A549 (cell line): Measurements from ENCODE around the gene WDR45.

Experiments used
- CTCF ChIP-seq: fragments of >200 bp; sonication (Bioruptor Twin); formaldehyde crosslinking; IDR thresholded peaks from 3 replicates; pipeline ENCODE4 v1.5.1; 2016
- EP300 ChIP-seq, 2 experiments: fragments of >200 bp; sonication (Bioruptor Twin); formaldehyde crosslinking; IDR thresholded peaks; 2 replicates in 1 of 2; 3 replicates in 1 of 2; pipeline ENCODE4 v1.6.1; 2016 to 2017
- JUNB ChIP-seq: fragments of >200 bp; sonication (Bioruptor Twin); formaldehyde crosslinking; IDR thresholded peaks from 2 replicates; pipeline ENCODE4 v1.6.1; 2016
- MAX ChIP-seq: IDR thresholded peaks from 2 replicates; pipeline ENCODE4 v1.6.1; 2012
- POLR2A ChIP-seq: IDR thresholded peaks from 2 replicates; pipeline ENCODE4 v1.6.1; 2012; ENCODE audit warnings: mild to moderate bottlenecking, low read length
- RAD21 ChIP-seq, 2 experiments: fragments of >200 bp in 1 of 2; sonication (Bioruptor Twin) in 1 of 2; formaldehyde crosslinking in 1 of 2; IDR thresholded peaks in 1 of 2; conservative IDR thresholded peaks in 1 of 2; 2 replicates in 1 of 2; 3 replicates in 1 of 2; pipeline ENCODE4 v1.6.1; 2012 to 2018; ENCODE audit warnings: inconsistent platforms in 1 of 2
- ZC3H11A ChIP-seq: fragments of 450-650 bp; IDR thresholded peaks from 2 replicates; pipeline ENCODE4 v1.6.1; 2014; ENCODE audit warnings: antibody characterized with exemption, mild to moderate bottlenecking

GRCh38 chrX:49079489-49080428, at the start of gene WDR45:
- TF ChIP-seq POLR2A, result peak; percentile 44; the same call in 1 of the 2 replicates
- TF ChIP-seq CTCF, result no peak
- peak; percentile 93 for TF ChIP-seq MAX
- no peak for TF ChIP-seq ZC3H11A
- no peak for TF ChIP-seq RAD21 (conservative IDR thresholded peaks at IDR 0.05 in 1 of 2, IDR thresholded peaks at IDR 0.05 in 1 of 2)
- TF ChIP-seq EP300 (IDR thresholded peaks at IDR 0.05), result no peak
- no peak for TF ChIP-seq JUNB
